ENCODE data around the gene CHD9.

CHD9 gene

DNA sequence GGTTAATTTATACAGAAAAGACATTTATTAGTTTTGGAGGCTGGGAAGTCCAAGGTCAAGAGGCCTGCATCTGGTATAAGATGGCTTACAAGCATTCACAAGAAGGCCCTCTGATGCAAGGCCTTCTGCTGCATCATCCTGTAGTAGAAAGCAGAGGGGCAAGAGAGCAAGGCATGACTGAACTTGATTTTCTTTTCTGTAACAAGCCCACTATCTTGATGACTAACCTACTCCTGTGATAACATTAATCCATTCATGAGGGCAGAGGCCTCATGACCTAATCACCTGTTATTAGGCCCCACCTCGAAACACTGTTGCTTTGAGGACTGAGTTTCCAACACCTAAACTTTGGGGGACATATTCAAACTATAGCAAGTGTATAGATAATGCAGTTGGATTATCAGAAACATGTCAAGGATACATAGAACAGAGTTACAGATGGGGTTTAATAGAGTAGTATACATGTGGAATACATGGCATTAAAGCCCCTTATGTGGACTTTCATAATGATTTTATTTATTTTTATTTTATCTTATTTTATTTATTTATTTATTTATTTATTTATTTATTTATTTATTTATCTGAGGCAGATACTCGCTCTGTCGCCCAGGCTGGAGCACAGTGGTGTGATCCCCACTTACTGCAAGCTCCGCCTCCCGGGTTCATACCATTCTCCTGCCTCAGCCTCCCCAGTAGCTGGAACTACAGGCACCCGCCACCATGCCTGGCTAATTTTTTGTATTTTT is 88.2 kb downstream of the CHD9 start:
- POLR2A ChIA-PET = no interaction called here
- no peaks in the 10 kb centered on the region for H3K36me3 ChIP-seq (ENCODE audit: control insufficient read depth in 2 of 2, insufficient read depth in 1 of 2, low read length in 2 of 2)
- CTCF ChIA-PET = interaction anchor here (0.6 to 1.9 kb wide), 2 partner anchors 12 to 117 kb away, joined by 3 to 4 read pairs; no protein-coding TSS in a partner anchor
- TF ChIP-seq ZNF302 (tag by site-specific recombination; IDR thresholded peaks at IDR 0.05; ENCODE audit: low read depth) (no peak), KLF7 (tag by site-specific recombination; IDR thresholded peaks at IDR 0.05; ENCODE audit: borderline replicate concordance) (no peak; the same call in 1 of the 2 replicates), ZNF423 (tag by site-specific recombination; IDR thresholded peaks at IDR 0.05) (no peak), ZBTB20 (tag by site-specific recombination; IDR thresholded peaks at IDR 0.05) (no peak), RBAK (tag by site-specific recombination; IDR thresholded peaks at IDR 0.05) (no peak), REST (tag by site-specific recombination; IDR thresholded peaks at IDR 0.05) (peak; percentile 79), ELK4 (IDR thresholded peaks at IDR 0.05; ENCODE audit: borderline replicate concordance, low read depth, low read length) (no peak), AEBP2 (tag by site-specific recombination; IDR thresholded peaks at IDR 0.05; ENCODE audit: borderline replicate concordance) (peak; percentile 61; the same call in 1 of the 2 replicates), REPIN1 (tag by site-specific recombination; IDR thresholded peaks at IDR 0.05; ENCODE audit: low read depth) (no peak), ZNF654 (tag by site-specific recombination; IDR thresholded peaks at IDR 0.05; ENCODE audit: low read depth) (peak; percentile 38), ZNF132 (tag by site-specific recombination; IDR thresholded peaks at IDR 0.05; ENCODE audit: borderline replicate concordance) (no peak), ZNF449 (tag by site-specific recombination; IDR thresholded peaks at IDR 0.05) (no peak), ZNF24 (tag by site-specific recombination; IDR thresholded peaks at IDR 0.05) (no peak), ZBTB17 (tag by site-specific recombination; IDR thresholded peaks at IDR 0.05) (no peak), ZNF555 (tag by site-specific recombination; conservative IDR thresholded peaks at IDR 0.05) (peak; percentile 96), IKZF3 (tag by site-specific recombination; IDR thresholded peaks at IDR 0.05) (no peak), ZNF510 (tag by site-specific recombination; IDR thresholded peaks at IDR 0.05; ENCODE audit: insufficient replicate concordance) (peak; percentile 66), ZNF530 (tag by site-specific recombination; IDR thresholded peaks at IDR 0.05; ENCODE audit: low read depth) (no peak), HOXC10 (CRISPR knock-in tag; IDR thresholded peaks at IDR 0.05) (no peak), ZNF629 (tag by site-specific recombination; IDR thresholded peaks at IDR 0.05) (peak; percentile 54; the same call in 1 of the 2 replicates), ZNF133 (tag by site-specific recombination; IDR thresholded peaks at IDR 0.05) (no peak), ZBTB44 (tag by site-specific recombination; IDR thresholded peaks at IDR 0.05) (no peak)
- TF ChIP-seq, protein P1, sequence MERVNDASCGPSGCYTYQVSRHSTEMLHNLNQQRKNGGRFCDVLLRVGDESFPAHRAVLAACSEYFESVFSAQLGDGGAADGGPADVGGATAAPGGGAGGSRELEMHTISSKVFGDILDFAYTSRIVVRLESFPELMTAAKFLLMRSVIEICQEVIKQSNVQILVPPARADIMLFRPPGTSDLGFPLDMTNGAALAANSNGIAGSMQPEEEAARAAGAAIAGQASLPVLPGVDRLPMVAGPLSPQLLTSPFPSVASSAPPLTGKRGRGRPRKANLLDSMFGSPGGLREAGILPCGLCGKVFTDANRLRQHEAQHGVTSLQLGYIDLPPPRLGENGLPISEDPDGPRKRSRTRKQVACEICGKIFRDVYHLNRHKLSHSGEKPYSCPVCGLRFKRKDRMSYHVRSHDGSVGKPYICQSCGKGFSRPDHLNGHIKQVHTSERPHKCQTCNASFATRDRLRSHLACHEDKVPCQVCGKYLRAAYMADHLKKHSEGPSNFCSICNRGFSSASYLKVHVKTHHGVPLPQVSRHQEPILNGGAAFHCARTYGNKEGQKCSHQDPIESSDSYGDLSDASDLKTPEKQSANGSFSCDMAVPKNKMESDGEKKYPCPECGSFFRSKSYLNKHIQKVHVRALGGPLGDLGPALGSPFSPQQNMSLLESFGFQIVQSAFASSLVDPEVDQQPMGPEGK (tag by site-specific recombination; IDR thresholded peaks at IDR 0.05) = no peak
- TF ChIP-seq, protein P2, sequence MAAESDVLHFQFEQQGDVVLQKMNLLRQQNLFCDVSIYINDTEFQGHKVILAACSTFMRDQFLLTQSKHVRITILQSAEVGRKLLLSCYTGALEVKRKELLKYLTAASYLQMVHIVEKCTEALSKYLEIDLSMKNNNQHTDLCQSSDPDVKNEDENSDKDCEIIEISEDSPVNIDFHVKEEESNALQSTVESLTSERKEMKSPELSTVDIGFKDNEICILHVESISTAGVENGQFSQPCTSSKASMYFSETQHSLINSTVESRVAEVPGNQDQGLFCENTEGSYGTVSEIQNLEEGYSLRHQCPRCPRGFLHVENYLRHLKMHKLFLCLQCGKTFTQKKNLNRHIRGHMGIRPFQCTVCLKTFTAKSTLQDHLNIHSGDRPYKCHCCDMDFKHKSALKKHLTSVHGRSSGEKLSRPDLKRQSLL (tag by site-specific recombination; IDR thresholded peaks at IDR 0.05) = no peak

More for the DNA sequence above, 88.2 kb downstream of the CHD9 start:
- Histone ChIP-seq H3K9me3 (ENCODE audit: control insufficient read depth, insufficient read depth, low read depth, low read length) (no peaks in the 10 kb centered on the region), H3K4me3 (ENCODE audit: low read depth, low read length) (no peak overlapping the region), H3K4me1 (ENCODE audit: control insufficient read depth, insufficient read depth, low read length) (no peaks in the 10 kb centered on the region; the same call in 1 of the 2 replicates), H3K27ac (ENCODE audit: extremely low read depth, low read depth, low read length) (no peak overlapping the region)

Data from HEK293 (cell line).